IPS DF 4.7 (cell line): Measurements from ENCODE around the gene LTA.

Experiments used
- DNase-seq: peaks from one replicate; pipeline ENCODE4 v3.0.0-alpha.2; 2013; ENCODE audit warnings: low spot score; ENCODE audit errors: extremely low read depth

LTA gene

GRCh38 chr6:31572041-31572911 is at the start of gene LTA:
LTA (plus strand) TSS chr6:31572289; CDS start chr6:31572743, 454 bp downstream.
- DNase-seq: no peak

- no peak for DNase-seq
Measured at GRCh38 chr6:31525553-31525931, 46.5 kb upstream of the LTA start.

- no peak for DNase-seq
Measured at GRCh38 chr6:31525932-31526591, 46.0 kb upstream of the LTA start.

GRCh38 chr6:31528307-31528777 is 43.7 kb upstream of the LTA start:
- no peak for DNase-seq

- no peak for DNase-seq
Measured at GRCh38 chr6:31528821-31529328, 43.2 kb upstream of the LTA start, which contains the start of gene MCCD1. MCCD1 (plus strand) TSS chr6:31528962; CDS start chr6:31529015, 53 bp downstream.

GRCh38 chr6:31529329-31530150 is 42.5 kb upstream of the LTA start:
- no peak for DNase-seq

- no peak for DNase-seq
Measured at GRCh38 chr6:31530659-31531058, 41.4 kb upstream of the LTA start.

- DNase-seq: no peak
Measured at GRCh38 chr6:31531162-31531561, 40.9 kb upstream of the LTA start.

- DNase-seq: no peak
Measured at GRCh38 chr6:31531771-31532643, 40.1 kb upstream of the LTA start.

GRCh38 chr6:31532644-31533454 is 39.2 kb upstream of the LTA start:
- no peak for DNase-seq

- no peak for DNase-seq
Measured at GRCh38 chr6:31533455-31533841, 38.6 kb upstream of the LTA start.

GRCh38 chr6:31534011-31534410 is 38.1 kb upstream of the LTA start:
- DNase-seq: no peak

GRCh38 chr6:31534521-31535040 is 37.5 kb upstream of the LTA start:
- no peak for DNase-seq

GRCh38 chr6:31535538-31536324 is 36.4 kb upstream of the LTA start:
- DNase-seq: no peak

- DNase-seq: no peak
Measured at GRCh38 chr6:31538805-31539400, 33.2 kb upstream of the LTA start.

GRCh38 chr6:31540640-31541039 is 31.4 kb upstream of the LTA start:
- no peak for DNase-seq

- DNase-seq: no peak
Measured at GRCh38 chr6:31541059-31541657, 30.9 kb upstream of the LTA start.
